CD4-positive, alpha-beta T cell treated with Interleukin-6 for 4 hours (primary cell): ENCODE data around the gene MACROD2.

ENCODE experiments used
- DNase-seq: peaks from one replicate; pipeline ENCODE4 v3.0.0-alpha.2; 2020; ENCODE audit warnings: mixed read lengths

The MACROD2 gene

GRCh38 chr20:15812696-15813095 is 1817.4 kb downstream of the MACROD2 start:
- no peak for DNase-seq

- no peak for DNase-seq
Observed at GRCh38 chr20:15814360-15814759, 1819.0 kb downstream of the MACROD2 start.

GRCh38 chr20:15814911-15815310 is 1819.6 kb downstream of the MACROD2 start:
- no peak for DNase-seq

GRCh38 chr20:15817351-15817750 is 1822.0 kb downstream of the MACROD2 start:
- DNase-seq = no peak

- DNase-seq = no peak
Observed at GRCh38 chr20:15818651-15819071, 1823.3 kb downstream of the MACROD2 start.

GRCh38 chr20:15823718-15824117 is 1828.4 kb downstream of the MACROD2 start:
- no peak for DNase-seq

- DNase-seq = no peak
Observed at GRCh38 chr20:15827628-15828027, 1832.3 kb downstream of the MACROD2 start.

GRCh38 chr20:15831201-15831600 is 1835.9 kb downstream of the MACROD2 start:
- DNase-seq = no peak

- DNase-seq = no peak
Observed at GRCh38 chr20:15832512-15832911, 1837.2 kb downstream of the MACROD2 start.

GRCh38 chr20:15834857-15835256 is 1839.5 kb downstream of the MACROD2 start:
- DNase-seq = no peak

- no peak for DNase-seq
Observed at GRCh38 chr20:15835811-15836210, 1840.5 kb downstream of the MACROD2 start.

- DNase-seq = no peak
Observed at GRCh38 chr20:15836634-15837033, 1841.3 kb downstream of the MACROD2 start.

GRCh38 chr20:15837563-15837962 is 1842.2 kb downstream of the MACROD2 start:
- DNase-seq = no peak

- DNase-seq = no peak
Observed at GRCh38 chr20:15838466-15838865, 1843.2 kb downstream of the MACROD2 start.

GRCh38 chr20:15840636-15841301 is 1845.5 kb downstream of the MACROD2 start:
- no peak for DNase-seq

GRCh38 chr20:15842872-15843271 is 1847.6 kb downstream of the MACROD2 start:
- DNase-seq = no peak

- DNase-seq = no peak
Observed at GRCh38 chr20:15843777-15844176, 1848.5 kb downstream of the MACROD2 start.

GRCh38 chr20:15847196-15847784 is 1852.0 kb downstream of the MACROD2 start:
- no peak for DNase-seq

GRCh38 chr20:15848126-15848525 is 1852.8 kb downstream of the MACROD2 start:
- no peak for DNase-seq

- DNase-seq = no peak
Observed at GRCh38 chr20:15848995-15849610, 1853.8 kb downstream of the MACROD2 start.

GRCh38 chr20:15851576-15852215 is 1856.4 kb downstream of the MACROD2 start:
- no peak for DNase-seq

- DNase-seq = no peak
Observed at GRCh38 chr20:15854911-15855310, 1859.6 kb downstream of the MACROD2 start.

- no peak for DNase-seq
Observed at GRCh38 chr20:15857173-15857784, 1862.0 kb downstream of the MACROD2 start.
